Naive thymus-derived CD8-positive, alpha-beta T cell (primary cell): ENCODE results near the gene JAG2. TPM values are rescaled to one million over a fixed set of nuclear protein-coding genes. Genes with fewer than 3 reads are reported as not detected.
A peak's percentile ranks its signal among the peaks of the same experiment; 100 is the strongest.

ENCODE experiments used
- ATAC-seq, 2 donors: fragments of 150-1000 bp; cut with Tn5 transposase in 1 of 2; sonication (Bioruptor Pico), chemical (Tn5 transposase) in 1 of 2; 1 replicate in 1 of 2; 2 replicates in 1 of 2; pipeline ENCODE4 v1.10.0; 2021; ENCODE audit warnings: mild to moderate bottlenecking in 2 of 2, moderate library complexity in 2 of 2
- POLR2A ChIA-PET: fragments of 350-600 bp; sonication (Branson Sonifier 250); formaldehyde crosslinking; loops from one replicate; lab custom pipeline; 2021; ENCODE audit warnings: antibody characterized with exemption; lab: Charles Lee
- DNase-seq, 10 donors: peaks; one replicate each; pipeline versions ENCODE4 v3.0.0 to v3.0.0-alpha.2; 2020 to 2022
- H3K27ac Mint-ChIP-seq, 10 donors: one replicate each; pipeline ENCODE4 v1.8.0; 2020 to 2022; ENCODE audit warnings: mild to moderate bottlenecking in 10 of 10, mixed read lengths in 10 of 10, moderate library complexity in 4 of 10, inconsistent platforms in 1 of 10
- H3K27me3 Mint-ChIP-seq, 5 donors: one replicate each; pipeline ENCODE4 v1.8.0; 2021 to 2022; ENCODE audit warnings: mixed read lengths in 5 of 5
- H3K36me3 Mint-ChIP-seq, 3 donors: one replicate each; pipeline ENCODE4 v1.8.0; 2020 to 2022; ENCODE audit warnings: mixed read lengths in 3 of 3, mild to moderate bottlenecking in 2 of 3, inconsistent platforms in 1 of 3
- H3K4me1 Mint-ChIP-seq, 4 donors: one replicate each; pipeline ENCODE4 v1.8.0; 2021 to 2022; ENCODE audit warnings: mixed read lengths in 4 of 4
- H3K4me3 Mint-ChIP-seq, 10 donors: one replicate each; pipeline ENCODE4 v1.8.0; 2020 to 2022; ENCODE audit warnings: mild to moderate bottlenecking in 10 of 10, mixed read lengths in 10 of 10, moderate library complexity in 6 of 10, inconsistent platforms in 1 of 10
- H3K9me3 Mint-ChIP-seq, 9 donors: one replicate each; pipeline ENCODE4 v1.8.0; 2020 to 2022; ENCODE audit warnings: mixed read lengths in 9 of 9, mild to moderate bottlenecking in 3 of 9, inconsistent platforms in 1 of 9, moderate library complexity in 1 of 9
- polyA plus RNA-seq, 3 donors: library from polyadenylated mRNA; unstranded; fragments of 300-500 nt; fragmentation: Illumina TruSeq; gene quantifications; one replicate each; pipeline ENCODE4 v1.2.3, GENCODE V29; 2021
- total RNA-seq, 8 experiments: library from RNA in 2 of 8; stranded (reverse) in 2 of 8; gene quantifications; one replicate each; pipeline ENCODE4 v1.2.3 and lab custom pipeline; 2021 to 2026

The JAG2 gene
- total and polyA plus RNA-seq, 5 experiments from 2014 or later = 0.10 to 0.47 (median 0.17) TPM

DNA sequence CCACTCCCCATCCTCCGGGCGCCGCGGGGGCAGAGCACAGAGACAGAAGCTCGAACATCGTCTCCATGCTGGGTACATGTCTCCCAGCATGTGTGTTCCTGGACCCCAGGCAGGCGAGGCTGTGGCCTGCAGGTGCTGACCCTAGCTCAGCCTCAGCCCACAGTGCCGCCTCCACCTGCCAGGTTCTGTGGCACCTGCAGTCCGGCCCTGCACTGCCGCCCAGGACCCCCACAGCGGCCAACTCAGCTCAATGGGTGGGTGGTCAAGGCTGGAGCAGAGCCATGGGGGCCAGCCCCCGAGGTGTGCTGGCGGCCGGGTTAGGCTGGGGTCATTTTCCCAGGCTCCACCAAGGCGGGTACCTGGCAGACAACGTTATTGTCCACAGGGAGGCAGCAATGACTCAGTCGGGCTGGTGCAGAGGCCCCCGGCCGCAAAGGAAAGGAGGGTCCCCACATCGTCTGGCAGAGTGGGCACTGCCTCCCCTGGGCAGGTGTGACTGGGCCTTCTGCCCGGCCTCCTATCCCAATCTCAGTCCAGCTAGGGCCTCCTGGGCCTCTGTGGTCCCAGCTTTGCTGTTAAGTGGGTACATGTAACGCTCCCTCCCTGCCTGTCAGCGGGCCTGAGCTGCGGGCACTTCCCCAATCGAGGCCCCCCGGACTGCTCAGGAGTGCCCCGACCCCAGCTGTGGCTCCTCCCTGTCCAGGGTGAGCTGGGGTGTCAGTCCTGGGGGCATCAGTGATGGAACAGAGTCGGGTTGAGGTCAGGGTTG is 32.8 kb upstream of the JAG2 start:
- ATAC-seq (no peak), DNase-seq (no peak)
- Mint-ChIP-seq H3K4me3 (peak overlapping the region in 7 of 10 donors; percentile 36 to 61 (median 50)), H3K9me3 (no peaks in the 10 kb centered on the region), H3K27ac (peak overlapping the region in 2 of 10 donors; percentile 32 to 48), H3K4me1 (peaks cover 10 to 33% (median 28%) of the 10 kb centered on the region in 4 donors), H3K27me3 (peaks cover 0 to 30% (median 14%) of the 10 kb centered on the region in 5 donors), H3K36me3 (peaks cover 0 to 2% (median 0%) of the 10 kb centered on the region in 3 donors)
- POLR2A ChIA-PET = interaction anchor here (1.2 to 2.2 kb wide), 2 partner anchors 100 to 111 kb away, joined by 5 to 6 read pairs; partner anchors contain the start of gene BRF1

DNA sequence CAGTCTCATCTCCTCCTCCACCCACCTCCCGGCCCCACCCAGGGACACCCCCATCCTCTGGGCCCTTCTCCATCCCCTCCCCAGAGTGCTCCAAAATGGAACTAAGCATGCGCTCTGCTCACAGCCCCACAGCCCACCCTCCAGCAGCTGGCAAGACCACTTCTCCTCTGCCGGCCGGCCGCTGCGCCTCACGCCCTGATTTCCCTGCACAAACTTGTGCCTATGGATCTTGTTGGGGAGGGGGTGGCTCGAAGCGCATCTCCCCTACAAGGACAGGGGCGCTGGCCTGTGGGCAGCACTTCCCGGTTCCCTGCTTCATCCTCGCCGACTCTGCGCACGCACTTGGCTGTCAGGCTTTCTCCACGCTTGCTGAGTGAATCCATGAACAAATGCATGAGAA is 32.1 kb upstream of the JAG2 start:
- H3K27me3 Mint-ChIP-seq = peaks cover 0 to 36% (median 17%) of the 10 kb centered on the region in 5 donors
- no peaks in the 10 kb centered on the region for H3K9me3 Mint-ChIP-seq
- no peak overlapping the region for H3K4me3 Mint-ChIP-seq
- DNase-seq (no peak), ATAC-seq (no peak)
- POLR2A ChIA-PET = interaction anchor here (1.4 kb wide), 1 partner anchor 100 kb away, joined by 4 read pairs; the partner anchor contains the start of gene BRF1
- H3K27ac Mint-ChIP-seq = peak overlapping the region in 2 of 10 donors; percentile 11 to 24
- peaks cover 0 to 2% (median 0%) of the 10 kb centered on the region in 3 donors for H3K36me3 Mint-ChIP-seq
- H3K4me1 Mint-ChIP-seq = peaks cover 10 to 40% (median 34%) of the 10 kb centered on the region in 4 donors

DNA sequence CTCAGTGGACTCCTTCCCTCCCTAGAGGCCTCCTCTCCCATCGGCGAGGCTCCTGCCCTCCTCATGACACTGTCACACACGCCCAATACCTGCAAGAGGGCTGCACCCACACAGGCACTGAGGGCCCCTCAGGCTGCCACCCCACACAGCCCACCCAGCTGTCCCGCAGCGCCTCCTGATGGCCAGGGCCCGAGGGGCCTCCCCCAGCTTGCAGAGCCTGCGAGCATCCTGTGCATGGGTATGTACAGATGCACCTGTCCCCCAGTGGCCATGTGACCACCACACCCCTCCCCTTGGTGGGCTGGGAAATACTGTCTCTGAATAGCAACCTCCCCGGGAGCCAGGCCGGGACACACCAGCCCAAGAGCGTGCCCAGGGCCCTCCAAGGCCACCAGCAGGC is 31.5 kb upstream of the JAG2 start:
- no peak for ATAC-seq
- H3K27ac Mint-ChIP-seq = peak overlapping the region in 2 of 10 donors; percentile 11 to 56
- peak overlapping the region in 1 of 10 donors; percentile 15 for H3K4me3 Mint-ChIP-seq
- H3K36me3 Mint-ChIP-seq = peaks cover 0 to 2% (median 0%) of the 10 kb centered on the region in 3 donors
- H3K27me3 Mint-ChIP-seq = peaks cover 0 to 40% (median 19%) of the 10 kb centered on the region in 5 donors
- POLR2A ChIA-PET = interaction anchor here (1.4 kb wide), 1 partner anchor 101 kb away, joined by 4 read pairs; the partner anchor contains the start of gene BRF1
- H3K9me3 Mint-ChIP-seq = no peaks in the 10 kb centered on the region
- peaks cover 12 to 44% (median 38%) of the 10 kb centered on the region in 4 donors for H3K4me1 Mint-ChIP-seq
- no peak for DNase-seq

DNA sequence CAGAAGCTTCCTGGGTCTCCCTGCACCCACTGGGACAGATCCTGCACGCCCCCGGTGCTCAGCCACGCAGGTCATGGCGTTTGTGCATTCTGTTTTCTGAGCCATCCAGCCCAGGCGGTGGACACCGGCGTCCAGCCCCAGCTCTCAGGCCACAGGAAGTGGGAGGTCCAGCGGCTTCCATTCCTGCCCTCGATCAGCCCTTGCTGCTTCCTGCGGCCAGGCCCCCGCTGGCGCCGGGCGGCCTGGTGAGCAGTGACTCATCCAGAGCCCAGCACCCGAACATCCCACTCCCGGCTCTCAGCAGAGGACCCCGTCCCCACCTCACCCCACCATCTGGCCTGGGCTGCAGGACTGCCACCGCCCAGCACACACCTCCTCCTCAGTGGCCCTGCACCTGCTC is 30.5 kb upstream of the JAG2 start:
- Mint-ChIP-seq H3K36me3 (peaks cover 0 to 2% (median 0%) of the 10 kb centered on the region in 3 donors), H3K27ac (peak overlapping the region in 2 of 10 donors; percentile 78), H3K4me3 (peak overlapping the region in 1 of 10 donors; percentile 28), H3K9me3 (no peaks in the 10 kb centered on the region), H3K27me3 (peaks cover 2 to 44% (median 23%) of the 10 kb centered on the region in 5 donors), H3K4me1 (peaks cover 19 to 52% (median 39%) of the 10 kb centered on the region in 4 donors)
- DNase-seq = no peak
- no peak for ATAC-seq
- POLR2A ChIA-PET = interaction anchor here (1.4 kb wide), 1 partner anchor 102 kb away, joined by 4 read pairs; the partner anchor contains the start of gene BRF1

DNA sequence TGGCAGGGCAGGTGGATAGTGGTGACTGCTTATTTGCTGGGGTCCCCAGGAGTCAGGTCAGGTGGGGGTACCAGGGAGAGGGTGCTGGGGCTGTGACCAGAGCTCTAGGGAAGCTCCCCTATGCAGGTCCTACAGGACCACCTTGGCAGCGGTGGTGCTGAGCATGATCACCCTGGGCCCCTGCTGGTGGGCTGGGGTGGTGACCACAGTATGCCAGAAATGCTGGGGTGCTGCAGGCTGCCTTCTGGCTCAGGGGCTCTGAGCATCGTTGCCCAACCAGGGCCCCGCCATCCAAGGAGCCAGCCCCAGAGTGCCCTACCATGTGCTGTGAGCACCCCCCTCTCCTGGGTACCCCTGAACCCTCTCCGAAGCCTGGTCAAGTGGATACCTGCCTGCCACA is 30.0 kb upstream of the JAG2 start:
- peaks cover 0 to 2% (median 0%) of the 10 kb centered on the region in 3 donors for H3K36me3 Mint-ChIP-seq
- peaks cover 2 to 44% (median 23%) of the 10 kb centered on the region in 5 donors for H3K27me3 Mint-ChIP-seq
- H3K27ac Mint-ChIP-seq = peak overlapping the region in 3 of 10 donors; percentile 1 to 78 (median 17)
- H3K4me3 Mint-ChIP-seq = peak overlapping the region in 1 of 10 donors; percentile 45
- no peaks in the 10 kb centered on the region for H3K9me3 Mint-ChIP-seq
- POLR2A ChIA-PET = no interaction called here
- DNase-seq (no peak), ATAC-seq (no peak)
- H3K4me1 Mint-ChIP-seq = peaks cover 19 to 57% (median 44%) of the 10 kb centered on the region in 4 donors

DNA sequence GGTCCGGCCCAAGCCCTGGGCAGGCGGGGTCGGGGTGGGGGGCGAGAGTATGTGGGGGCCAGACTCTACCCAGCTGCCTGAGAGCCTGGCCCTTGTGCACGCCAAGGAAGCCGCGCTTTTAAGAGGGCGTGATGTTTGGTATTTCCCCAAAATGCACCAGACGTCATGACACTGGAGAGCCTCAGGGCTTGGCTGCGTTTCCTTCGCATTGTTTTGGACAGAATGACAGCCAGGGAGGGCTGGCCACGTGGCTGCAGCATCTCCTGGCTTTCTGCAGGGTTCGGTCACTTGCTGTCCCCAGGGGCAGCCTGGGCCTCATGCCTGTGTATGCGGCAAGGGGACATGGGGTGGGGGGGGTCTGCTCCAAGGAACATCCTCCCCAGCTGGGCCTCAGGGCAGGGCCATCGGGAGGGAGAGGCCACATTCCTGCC is 28.6 kb upstream of the JAG2 start:
- Mint-ChIP-seq H3K4me3 (peak overlapping the region in 2 of 10 donors; percentile 34 to 68), H3K36me3 (peaks cover 0 to 2% (median 0%) of the 10 kb centered on the region in 3 donors), H3K9me3 (no peaks in the 10 kb centered on the region), H3K4me1 (peaks cover 23 to 61% (median 44%) of the 10 kb centered on the region in 4 donors), H3K27me3 (peaks cover 2 to 47% (median 23%) of the 10 kb centered on the region in 5 donors), H3K27ac (no peak overlapping the region)
- ATAC-seq = peak in 1 of 2 donors; percentile 45
- no peak for DNase-seq
- POLR2A ChIA-PET = no interaction called here

DNA sequence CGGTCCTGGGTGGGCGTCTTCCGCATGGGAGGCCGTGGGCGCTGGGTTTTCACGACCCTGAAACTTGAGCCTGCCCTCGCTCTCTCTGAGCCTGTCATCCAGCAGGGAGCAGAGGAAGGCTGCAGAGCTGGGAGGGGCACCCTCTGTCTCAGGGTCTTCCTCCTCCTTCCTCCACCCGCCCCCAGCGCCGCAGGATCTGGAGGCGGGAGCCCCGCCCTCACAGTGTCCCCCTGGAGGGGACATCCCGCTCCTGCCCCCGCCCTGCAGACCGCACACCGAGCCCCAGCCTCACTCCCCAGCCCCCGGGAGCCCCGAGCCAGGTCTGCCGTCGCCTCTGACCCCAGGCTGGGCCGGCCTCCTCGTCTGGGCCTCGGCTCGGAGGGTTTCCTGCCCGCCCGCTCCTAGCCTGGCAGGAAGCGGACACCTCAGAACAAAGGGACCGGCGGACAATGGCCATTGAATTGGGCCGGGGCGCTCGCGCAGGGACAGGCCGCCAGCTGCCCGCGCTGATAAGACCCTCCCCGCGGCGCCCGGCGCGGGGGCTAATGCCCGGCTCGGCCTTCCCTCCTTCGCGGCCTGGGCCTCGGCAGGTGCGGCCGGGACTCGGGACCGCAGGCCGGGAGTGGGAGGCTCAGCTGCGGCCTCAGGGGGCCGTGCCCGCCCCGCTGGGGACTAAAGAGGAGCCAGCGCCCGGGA is 27.8 kb upstream of the JAG2 start:
- peaks cover 2 to 47% (median 23%) of the 10 kb centered on the region in 5 donors for H3K27me3 Mint-ChIP-seq
- DNase-seq (no peak), ATAC-seq (peak in 1 of 2 donors; percentile 10)
- H3K36me3 Mint-ChIP-seq = peaks cover 0 to 2% (median 0%) of the 10 kb centered on the region in 3 donors
- H3K4me3 Mint-ChIP-seq = peak overlapping the region in 5 of 10 donors; percentile 19 to 79 (median 72)
- POLR2A ChIA-PET = no interaction called here
- peaks cover 18 to 53% (median 36%) of the 10 kb centered on the region in 4 donors for H3K4me1 Mint-ChIP-seq
- H3K9me3 Mint-ChIP-seq = no peaks in the 10 kb centered on the region
- H3K27ac Mint-ChIP-seq = no peak overlapping the region

DNA sequence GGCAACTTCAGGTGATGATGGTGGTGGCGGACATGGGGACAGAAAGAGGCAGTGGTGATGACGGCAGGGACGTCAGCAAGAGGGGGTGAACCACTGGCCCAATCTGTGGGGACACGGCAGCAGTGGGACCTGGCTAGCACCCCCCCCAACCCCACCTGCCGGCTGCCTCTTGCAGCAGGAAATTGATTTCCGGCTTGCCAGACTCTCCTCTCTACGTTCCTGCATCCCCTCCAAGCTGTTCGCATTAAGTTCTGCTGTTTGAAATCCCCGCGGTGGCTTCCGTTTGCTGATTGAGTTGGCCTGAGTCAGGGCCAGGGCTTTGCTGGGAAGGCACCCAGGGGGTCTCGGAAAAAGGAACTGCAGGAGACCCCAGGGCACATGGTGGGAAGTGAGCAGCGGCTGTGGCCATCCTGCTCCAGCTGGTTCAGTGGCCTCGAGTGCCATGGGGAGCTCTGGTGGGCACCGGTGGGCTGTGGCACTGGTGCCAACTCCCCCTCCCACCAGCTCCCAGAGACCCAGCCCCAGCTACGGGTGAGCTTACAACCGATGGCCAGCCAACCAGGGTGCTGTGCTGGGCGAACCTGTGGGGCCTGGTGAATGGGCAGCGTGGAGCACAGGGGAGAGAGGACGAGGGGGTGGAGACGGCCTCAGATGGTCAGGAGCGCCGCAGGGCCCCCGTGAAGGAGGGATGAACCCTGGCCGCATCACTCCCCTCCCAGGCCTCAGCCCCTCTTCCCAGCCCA is 27.1 kb upstream of the JAG2 start:
- peak in 4 of 10 donors; percentile 34 to 48 (median 40) for DNase-seq
- H3K27me3 Mint-ChIP-seq = peaks cover 2 to 45% (median 23%) of the 10 kb centered on the region in 5 donors

DNA sequence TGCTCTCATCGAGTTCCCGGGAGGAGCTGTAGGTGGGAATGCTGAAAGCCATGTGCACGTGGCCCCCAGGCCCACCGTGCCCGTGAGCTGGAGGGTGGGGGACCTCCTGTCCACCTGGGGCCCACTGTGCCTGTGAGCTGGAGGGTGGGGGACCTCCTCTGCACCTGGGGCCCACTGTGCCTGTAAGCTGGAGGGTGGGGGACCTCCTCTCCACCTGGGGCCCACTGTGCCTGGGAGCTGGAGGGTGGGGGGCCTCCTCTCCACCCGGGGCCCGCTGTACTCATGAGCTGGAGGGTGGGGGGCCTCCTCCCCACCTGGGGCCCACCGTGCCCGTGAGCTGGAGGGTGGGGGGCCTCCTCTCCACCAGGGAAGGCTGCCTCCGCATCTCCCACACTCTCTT is 26.5 kb upstream of the JAG2 start:
- H3K4me3 Mint-ChIP-seq = peak overlapping the region in 1 of 10 donors; percentile 77
- H3K9me3 Mint-ChIP-seq = no peaks in the 10 kb centered on the region
- POLR2A ChIA-PET = interaction anchor here (0.8 to 1.3 kb wide), 5 partner anchors 10 to 108 kb away, joined by 3 to 4 read pairs (median 4); no protein-coding TSS in a partner anchor
- peaks cover 16 to 53% (median 34%) of the 10 kb centered on the region in 4 donors for H3K4me1 Mint-ChIP-seq
- H3K36me3 Mint-ChIP-seq = peaks cover 0 to 2% (median 0%) of the 10 kb centered on the region in 3 donors
- DNase-seq (no peak), ATAC-seq (no peak)
- peaks cover 2 to 43% (median 23%) of the 10 kb centered on the region in 5 donors for H3K27me3 Mint-ChIP-seq
- H3K27ac Mint-ChIP-seq = peak overlapping the region in 1 of 10 donors; percentile 24

More for the DNA sequence above, 27.1 kb upstream of the JAG2 start:
- H3K9me3 Mint-ChIP-seq = no peaks in the 10 kb centered on the region
- peaks cover 0 to 2% (median 0%) of the 10 kb centered on the region in 3 donors for H3K36me3 Mint-ChIP-seq
- peak overlapping the region; percentile 19 to 79 (median 62) for H3K4me3 Mint-ChIP-seq
- POLR2A ChIA-PET = interaction anchor here (0.9 to 1.3 kb wide), 4 partner anchors 9 to 109 kb away, joined by 3 to 4 read pairs (median 4); no protein-coding TSS in a partner anchor
- peak; percentile 28 to 42 for ATAC-seq
- peaks cover 18 to 53% (median 34%) of the 10 kb centered on the region in 4 donors for H3K4me1 Mint-ChIP-seq
- peak overlapping the region in 3 of 10 donors; percentile 29 to 74 (median 47) for H3K27ac Mint-ChIP-seq

DNA sequence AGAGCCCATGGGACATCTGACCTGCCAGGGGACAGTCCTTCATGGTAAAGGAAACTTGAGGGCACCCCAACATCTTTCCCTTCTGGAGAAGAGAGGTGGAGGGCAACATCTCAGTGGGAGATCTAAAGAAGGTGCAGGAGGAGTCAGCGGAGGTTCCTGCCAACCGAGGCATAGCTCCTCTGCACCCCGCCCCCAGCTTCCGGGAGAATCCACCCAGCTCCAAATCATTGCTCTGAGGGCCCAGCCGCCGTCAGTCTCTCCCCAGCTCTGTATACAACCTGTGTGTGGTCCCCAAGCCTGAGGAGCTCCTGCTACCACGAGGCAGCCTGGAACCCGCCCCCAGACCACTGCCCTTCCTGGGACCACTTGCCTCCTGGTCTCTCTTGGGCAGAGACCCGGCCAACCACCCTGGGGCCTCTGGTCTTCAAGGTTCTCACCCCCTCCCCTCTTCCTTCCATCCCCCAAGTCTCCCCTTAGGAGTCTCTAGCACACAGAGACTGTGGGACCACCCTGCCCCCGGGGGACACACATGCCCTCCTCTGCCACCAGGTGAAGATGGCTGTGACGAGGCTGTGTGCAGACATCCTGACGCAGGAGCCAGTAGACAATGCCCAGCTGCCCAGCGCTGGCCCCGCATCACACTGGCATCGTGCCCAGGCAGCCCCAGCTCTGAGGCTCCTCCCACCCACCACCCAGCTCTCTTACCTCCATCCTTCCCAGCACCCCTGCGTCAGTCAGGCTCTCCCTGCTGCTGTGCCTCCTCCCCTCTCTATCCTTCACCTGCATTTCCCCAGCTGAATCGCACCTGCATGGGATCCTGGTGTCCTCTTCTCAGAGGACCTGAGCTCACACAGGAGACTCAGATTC is 25.6 kb upstream of the JAG2 start:
- POLR2A ChIA-PET = interaction anchor here (0.8 to 1.2 kb wide), 3 partner anchors 14 to 107 kb away, joined by 4 read pairs; no protein-coding TSS in a partner anchor
- Mint-ChIP-seq H3K36me3 (peaks cover 0 to 2% (median 0%) of the 10 kb centered on the region in 3 donors), H3K4me3 (peak overlapping the region; percentile 28 to 83 (median 72)), H3K27me3 (peaks cover 2 to 34% (median 18%) of the 10 kb centered on the region in 5 donors), H3K27ac (peak overlapping the region in 8 of 10 donors; percentile 1 to 91 (median 69)), H3K9me3 (no peaks in the 10 kb centered on the region), H3K4me1 (peaks cover 14 to 46% (median 31%) of the 10 kb centered on the region in 4 donors)
- ATAC-seq (peak; percentile 34 to 53), DNase-seq (peak in 1 of 10 donors; percentile 42)
